GM12878 (cell line): ENCODE results near the gene LMO7. TPM values are rescaled to one million over a fixed set of nuclear protein-coding genes. Genes with fewer than 3 reads are reported as not detected.

ENCODE experiments used
- ATAC-seq: fragments of 200-7000 bp; cut with Tn5 transposase; 3 replicates; pipeline ENCODE4 v1.9.1; 2020; ENCODE audit warnings: mild to moderate bottlenecking, moderate library complexity
- BruUV-seq: library from RNA; stranded (reverse); fragments of 400-500 nt; replicated peaks from 2 replicates; lab custom pipeline; 2021; lab: Mats Ljungman, UMichigan
- CTCF ChIA-PET: fragments of 300-600 bp; sonication (Branson Sonifier 250); formaldehyde crosslinking; extraction: SDS; loops from one replicate; lab custom pipeline; 2021; ENCODE audit warnings: inconsistent platforms; lab: Yijun Ruan, JAX
- POLR2A ChIA-PET: fragments of 350-600 bp; formaldehyde crosslinking; extraction: SDS; loops from one replicate; lab custom pipeline; 2021; ENCODE audit warnings: inconsistent platforms; lab: Charles Lee
- RAD21 ChIA-PET: fragments of 300-600 bp; sonication (Branson Sonifier 250); formaldehyde crosslinking; loops from one replicate; lab custom pipeline; 2023; ENCODE audit warnings: antibody characterized with exemption; ENCODE audit not compliant: unreplicated experiment; lab: Charles Lee
- SMC1A ChIA-PET: fragments of 300-600 bp; sonication (Branson Sonifier 250); formaldehyde crosslinking; loops from one replicate; lab custom pipeline; 2023; ENCODE audit not compliant: unreplicated experiment, uncharacterized antibody; lab: Charles Lee
- DNase-seq: peaks from one replicate; pipeline ENCODE4 v3.0.0-alpha.2; 2011; ENCODE audit warnings: low read depth, low spot score
- FAIRE-seq: peaks from 3 replicates; lab custom pipeline; 2011; peaks lifted over from hg19 to GRCh38; lab: Jason Lieb, UNC
- H2AFZ ChIP-seq: 2 replicates; pipeline ENCODE4 v1.6.0; 2011; ENCODE audit warnings: low read depth, low read length, control low read depth; ENCODE audit not compliant: control insufficient read depth
- H3K27ac ChIP-seq: 2 replicates; pipeline ENCODE4 v1.5.1; 2011; ENCODE audit warnings: control low read depth; ENCODE audit not compliant: control insufficient read depth, insufficient read depth
- H3K27me3 ChIP-seq, 2 experiments: replicated peaks in 1 of 2; 2 replicates each; pipeline versions ENCODE4 v1.6.0 to v1.6.1; 2011; ENCODE audit warnings: low read length in 1 of 2; ENCODE audit not compliant: control insufficient read depth in 2 of 2, insufficient read depth in 2 of 2
- H3K36me3 ChIP-seq, 2 experiments: 2 replicates each; pipeline ENCODE4 v1.5.1; 2011; ENCODE audit warnings: low read length in 1 of 2; ENCODE audit not compliant: control insufficient read depth in 2 of 2, insufficient read depth in 2 of 2
- H3K4me1 ChIP-seq: 2 replicates; pipeline ENCODE4 v1.6.1; 2011; ENCODE audit warnings: mild to moderate bottlenecking, low read length, moderate library complexity, mixed read lengths; ENCODE audit not compliant: control insufficient read depth, insufficient read depth
- H3K4me2 ChIP-seq: 2 replicates; pipeline ENCODE4 v1.6.0; 2011; ENCODE audit warnings: control low read depth; ENCODE audit not compliant: control insufficient read depth, insufficient read depth
- H3K4me3 ChIP-seq: fragments of 200-600 bp; sonication (generic); 2 replicates; pipeline ENCODE4 v1.5.1; 2016
- H3K79me2 ChIP-seq: 2 replicates; pipeline ENCODE4 v1.6.0; 2011; ENCODE audit warnings: low read length; ENCODE audit not compliant: control insufficient read depth, insufficient read depth
- H3K9ac ChIP-seq: 2 replicates; pipeline ENCODE4 v1.8.0; 2011; ENCODE audit warnings: low read length, control low read depth, mixed read lengths; ENCODE audit not compliant: control insufficient read depth, insufficient read depth
- H3K9me3 ChIP-seq: replicated peaks from 3 replicates; pipeline ENCODE4 v1.5.1; 2011; ENCODE audit warnings: mild to moderate bottlenecking, low read length; ENCODE audit not compliant: control insufficient read depth, insufficient read depth
- H4K20me1 ChIP-seq: 2 replicates; pipeline ENCODE4 v1.6.0; 2011; ENCODE audit not compliant: control insufficient read depth, insufficient read depth
- BCLAF1 ChIP-seq: fragments of 450-650 bp; IDR thresholded peaks from 2 replicates; pipeline ENCODE4 v1.6.1; 2017; ENCODE audit warnings: antibody characterized with exemption, mild to moderate bottlenecking, moderate library complexity
- BHLHE40 ChIP-seq, 2 experiments: fragments of 450-650 bp in 1 of 2; IDR thresholded peaks; 2 replicates each; pipeline ENCODE4 v1.6.1; 2011 to 2017; ENCODE audit warnings: low read depth in 2 of 2, borderline replicate concordance in 1 of 2, improper control_type of control experiment in 1 of 2, low read length in 1 of 2, mild to moderate bottlenecking in 1 of 2
- CTCF ChIP-seq, 3 experiments: IDR thresholded peaks in 2 of 3; conservative IDR thresholded peaks in 1 of 3; 2 replicates each; pipeline ENCODE4 v1.5.1; 2011; ENCODE audit warnings: low read depth in 3 of 3, low read length in 3 of 3, mild to moderate bottlenecking in 3 of 3, control low read depth in 2 of 3, moderate library complexity in 2 of 3, inconsistent platforms in 1 of 3, mixed read lengths in 1 of 3; ENCODE audit not compliant: control insufficient read depth in 2 of 3, insufficient read depth in 1 of 3; ENCODE audit errors: extremely low read depth in 1 of 3
- NR2F1 ChIP-seq: fragments of 450-650 bp; conservative IDR thresholded peaks from 2 replicates; pipeline ENCODE4 v1.6.1; 2017; ENCODE audit warnings: mild to moderate bottlenecking
- POLR2AphosphoS5 ChIP-seq: IDR thresholded peaks from 2 replicates; pipeline ENCODE4 v1.6.1; 2011; ENCODE audit warnings: mild to moderate bottlenecking, low read length, inconsistent platforms
- WGBS: methylation state at CpG from one replicate; pipeline ENCODE4 v1.1.6; 2016; ENCODE audit warnings: low lambda C conversion rate; ENCODE audit not compliant: insufficient replicate concordance, insufficient coverage; ENCODE audit errors: missing lambda C conversion rate; 5-methylcytosine and 5-hydroxymethylcytosine counted together
- in situ Hi-C: fragments of 300-500 bp; cut with MboI; formaldehyde crosslinking; loops from 9 replicates; pipeline ENCODE4 v1.14.3; 2018; ENCODE audit warnings: mixed read lengths
- intact Hi-C: fragments of 100-400 bp; cut with micrococcal nuclease; formaldehyde crosslinking; loops from one replicate; pipeline ENCODE4 v1.14.2; 2022; ENCODE audit not compliant: unreplicated experiment
- polyA plus RNA-seq, 11 experiments: library from polyadenylated mRNA; depleted of rRNA in 4 of 11; unstranded in 6 of 11; stranded (reverse) in 5 of 11; fragments of >200 nt; fragmentation: Nextera tagmentation in 4 of 11; fragmentation: Illumina TruSeq in 1 of 11; extraction: Ambion mirVana in 4 of 11; extraction: Trizol in 1 of 11; gene quantifications; 1 replicate in 1 of 11; 2 replicates in 10 of 11; pipeline versions ENCODE4 v1.2.1 to v1.2.3, GENCODE V29; 2011 to 2016; ENCODE audit warnings: inconsistent platforms in 2 of 11, missing spikeins in 2 of 11, low read depth in 1 of 11
- total RNA-seq, 4 experiments: library from RNA; depleted of rRNA in 3 of 4; stranded (reverse); fragments of >200 nt in 3 of 4; fragmentation: Illumina TruSeq in 1 of 4; extraction: Trizol in 1 of 4; gene quantifications; 2 replicates each; pipeline versions ENCODE4 v1.2.1 to v1.2.3, GENCODE V29; 2013 to 2021
- TF ChIP-seq, protein P1 (sequence below): fragments of 450-650 bp; IDR thresholded peaks from 2 replicates; pipeline ENCODE4 v1.6.1; 2017; ENCODE audit warnings: mild to moderate bottlenecking, low read depth, inconsistent platforms; ENCODE audit not compliant: poor library complexity, severe bottlenecking

The LMO7 gene
- total and polyA plus RNA-seq, 10 of the 15 experiments (the other 5 are each of a cell fraction or from before 2014, with no cell fraction given): 8.5 to 67.8 (median 36.8) TPM

DNA sequence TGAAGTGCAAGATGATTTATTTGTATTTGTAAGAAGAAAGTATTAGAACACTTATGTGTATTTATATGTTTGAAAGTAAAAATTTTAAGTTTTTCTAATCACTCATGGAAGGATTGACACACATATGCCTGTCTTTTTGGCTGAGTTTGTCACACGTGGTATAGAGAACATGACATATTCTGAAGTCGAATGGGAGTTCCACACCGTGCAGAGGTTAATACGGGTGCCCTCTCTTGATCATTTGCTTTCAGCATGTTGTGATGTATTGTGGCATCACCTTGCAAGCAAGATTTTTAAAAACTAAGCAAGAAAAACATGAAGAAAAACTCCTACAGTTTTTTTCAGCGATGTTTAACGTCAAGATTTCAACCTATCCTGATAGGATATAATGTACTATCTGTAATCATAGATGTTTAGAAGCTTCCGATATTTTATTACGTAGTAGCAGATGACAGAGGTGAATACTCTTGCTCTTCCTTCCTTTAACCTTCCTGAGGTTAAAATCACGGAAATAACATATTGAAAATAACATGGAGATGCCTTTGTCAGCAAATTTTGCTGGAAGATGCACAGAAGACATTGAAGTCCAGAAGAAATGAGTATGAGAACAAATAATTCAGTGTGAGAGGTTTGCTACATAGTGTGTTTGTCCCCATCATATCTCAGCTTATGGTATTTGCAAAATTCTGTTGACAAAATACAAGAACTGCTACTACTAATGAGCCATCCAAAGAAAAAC is 231.4 kb downstream of the LMO7 start (continued):
- TF ChIP-seq CTCF (IDR thresholded peaks at IDR 0.05 in 2 of 3, conservative IDR thresholded peaks at IDR 0.05 in 1 of 3; ENCODE audit: control insufficient read depth in 2 of 3, extremely low read depth in 1 of 3, insufficient read depth in 1 of 3, low read depth in 3 of 3, low read length in 3 of 3): no peak
- TF ChIP-seq POLR2AphosphoS5: no peak
- TF ChIP-seq, protein P1, sequence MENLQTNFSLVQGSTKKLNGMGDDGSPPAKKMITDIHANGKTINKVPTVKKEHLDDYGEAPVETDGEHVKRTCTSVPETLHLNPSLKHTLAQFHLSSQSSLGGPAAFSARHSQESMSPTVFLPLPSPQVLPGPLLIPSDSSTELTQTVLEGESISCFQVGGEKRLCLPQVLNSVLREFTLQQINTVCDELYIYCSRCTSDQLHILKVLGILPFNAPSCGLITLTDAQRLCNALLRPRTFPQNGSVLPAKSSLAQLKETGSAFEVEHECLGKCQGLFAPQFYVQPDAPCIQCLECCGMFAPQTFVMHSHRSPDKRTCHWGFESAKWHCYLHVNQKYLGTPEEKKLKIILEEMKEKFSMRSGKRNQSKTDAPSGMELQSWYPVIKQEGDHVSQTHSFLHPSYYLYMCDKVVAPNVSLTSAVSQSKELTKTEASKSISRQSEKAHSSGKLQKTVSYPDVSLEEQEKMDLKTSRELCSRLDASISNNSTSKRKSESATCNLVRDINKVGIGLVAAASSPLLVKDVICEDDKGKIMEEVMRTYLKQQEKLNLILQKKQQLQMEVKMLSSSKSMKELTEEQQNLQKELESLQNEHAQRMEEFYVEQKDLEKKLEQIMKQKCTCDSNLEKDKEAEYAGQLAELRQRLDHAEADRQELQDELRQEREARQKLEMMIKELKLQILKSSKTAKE: no peak
- TF ChIP-seq, all 136 proteins: peak for 0

GRCh38 chr13:75869981-75870380 is 233.9 kb downstream of the LMO7 start:
- Histone ChIP-seq H3K4me1 (0 out of 2 replicates have a peak, but pooled peaks cover 3% of the 10 kb centered on the region), H4K20me1 (no peaks in the 10 kb centered on the region), H2AFZ (peak overlapping the region; percentile 61), H3K4me2 (peak overlapping the region; percentile 22), H3K4me3 (no peak overlapping the region), H3K36me3 (no peaks in the 10 kb centered on the region), H3K27ac (no peak overlapping the region), H3K79me2 (no peaks in the 10 kb centered on the region), H3K27me3 (no peaks in the 10 kb centered on the region; a peak in 1 of 4 replicates), H3K9ac (no peak overlapping the region), H3K9me3 (no peaks in the 10 kb centered on the region; the same call in 2 of the 3 replicates)
- FAIRE-seq: peak; percentile 23
- no peak for ATAC-seq
- in situ Hi-C loops (loop anchor here (5.0 to 10.0 kb wide), 2 partner anchors 173 to 1105 kb away; no protein-coding TSS in a partner anchor), intact Hi-C loops (loop anchor here (1.0 kb wide), 2 partner anchors 175 to 603 kb away; no protein-coding TSS in a partner anchor)
- no peak for DNase-seq
- ChIA-PET RAD21 (interaction anchor here (0.8 to 11.8 kb wide), 13 partner anchors 19 to 1034 kb away, joined by 3 to 184 read pairs (median 4); no protein-coding TSS in a partner anchor), SMC1A (interaction anchor here (0.7 to 11.6 kb wide), 26 partner anchors 9 to 1111 kb away, joined by 3 to 228 read pairs (median 4); no protein-coding TSS in a partner anchor), POLR2A (no interaction called here), CTCF (interaction anchor here (0.7 to 11.3 kb wide), 66 partner anchors 9 to 1057 kb away, joined by 3 to 296 read pairs (median 4); no protein-coding TSS in a partner anchor)
- TF ChIP-seq BHLHE40 (IDR thresholded peaks at IDR 0.05; ENCODE audit: borderline replicate concordance in 1 of 2, low read depth in 2 of 2, low read length in 1 of 2) (peak in 1 of 2 experiments; percentile 16; a peak in 1 of 4 replicates), NR2F1 (0 out of 2 replicates have a peak, but pooled peaks have one; percentile 16), BCLAF1 (no peak)
- BruUV-seq: no TSS peak
- WGBS: 32% methylated on average over 4 of the region's 4 CpGs
